ENCODE data around the gene CCDC47.

The CCDC47 gene, protein sequence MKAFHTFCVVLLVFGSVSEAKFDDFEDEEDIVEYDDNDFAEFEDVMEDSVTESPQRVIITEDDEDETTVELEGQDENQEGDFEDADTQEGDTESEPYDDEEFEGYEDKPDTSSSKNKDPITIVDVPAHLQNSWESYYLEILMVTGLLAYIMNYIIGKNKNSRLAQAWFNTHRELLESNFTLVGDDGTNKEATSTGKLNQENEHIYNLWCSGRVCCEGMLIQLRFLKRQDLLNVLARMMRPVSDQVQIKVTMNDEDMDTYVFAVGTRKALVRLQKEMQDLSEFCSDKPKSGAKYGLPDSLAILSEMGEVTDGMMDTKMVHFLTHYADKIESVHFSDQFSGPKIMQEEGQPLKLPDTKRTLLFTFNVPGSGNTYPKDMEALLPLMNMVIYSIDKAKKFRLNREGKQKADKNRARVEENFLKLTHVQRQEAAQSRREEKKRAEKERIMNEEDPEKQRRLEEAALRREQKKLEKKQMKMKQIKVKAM

DNA sequence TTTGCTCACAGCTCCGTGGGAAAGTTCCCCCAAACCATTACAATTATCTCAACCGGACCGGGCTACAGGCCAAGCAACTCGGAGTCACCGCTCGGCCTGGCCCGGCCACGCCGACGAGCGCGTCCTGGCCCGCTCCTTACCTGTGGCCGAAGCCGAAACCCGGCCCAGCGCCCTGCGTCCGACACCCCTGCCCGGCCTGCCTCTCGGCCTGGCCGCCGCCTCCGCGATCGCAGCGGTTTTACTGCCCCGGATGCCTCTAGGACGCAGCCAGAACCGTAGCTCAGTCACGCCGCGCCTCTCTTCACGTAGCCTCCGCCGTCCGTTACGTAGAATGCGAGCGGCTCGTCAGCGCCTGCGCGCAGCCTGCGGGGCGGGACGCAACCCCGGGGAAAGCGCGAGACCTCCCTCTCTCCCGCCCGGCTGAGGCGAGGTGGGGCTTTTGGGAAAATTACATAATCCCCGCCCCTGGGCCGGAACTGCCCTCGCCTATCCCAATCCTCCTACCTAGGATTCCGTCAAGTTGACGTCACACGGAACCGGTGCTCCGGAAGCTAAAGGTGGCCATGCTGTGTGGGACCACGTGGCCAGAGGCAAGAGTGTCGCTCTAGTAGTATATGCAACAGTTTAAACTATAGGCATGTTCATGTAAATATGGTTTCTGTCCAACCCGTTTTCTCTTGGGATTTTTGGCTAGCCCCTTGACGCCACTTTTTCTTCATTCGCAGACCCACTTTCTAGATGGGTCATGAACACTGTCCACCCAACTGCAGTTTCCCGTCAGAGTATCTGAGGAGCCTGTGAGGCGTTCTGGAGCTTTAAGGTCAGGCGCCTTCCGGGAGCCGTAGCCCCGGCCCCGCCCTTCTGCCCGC, at the start of gene CCDC47:
CCDC47 (minus strand) TSS at position 326 of the 869 bp plus-strand sequence. CDS start 7,422 bp downstream, outside the sequence.
- TF ChIP-seq CTCF (IDR thresholded peaks at IDR 0.05; ENCODE audit: low read length, missing control alignments) = no peak
- H3K4me3 ChIP-seq (replicated peaks; ENCODE audit: low read depth, low read length) = peak within 1 kb of the TSS; percentile 81
- DNase-seq (ENCODE audit: low read depth) = peak; percentile 100

GRCh38 chr17:63822537-63822936, 49.1 kb upstream of the CCDC47 start:
- no peak for TF ChIP-seq CTCF (IDR thresholded peaks at IDR 0.05; ENCODE audit: low read length, missing control alignments)
- no peak overlapping the region for H3K4me3 ChIP-seq (replicated peaks; ENCODE audit: low read depth, low read length)
- no peak for DNase-seq (ENCODE audit: low read depth)

GRCh38 chr17:63821804-63822203, 48.4 kb upstream of the CCDC47 start:
- no peak overlapping the region for H3K4me3 ChIP-seq (replicated peaks; ENCODE audit: low read depth, low read length)
- no peak for DNase-seq (ENCODE audit: low read depth)
- TF ChIP-seq CTCF (IDR thresholded peaks at IDR 0.05; ENCODE audit: low read length, missing control alignments) = no peak

DNA sequence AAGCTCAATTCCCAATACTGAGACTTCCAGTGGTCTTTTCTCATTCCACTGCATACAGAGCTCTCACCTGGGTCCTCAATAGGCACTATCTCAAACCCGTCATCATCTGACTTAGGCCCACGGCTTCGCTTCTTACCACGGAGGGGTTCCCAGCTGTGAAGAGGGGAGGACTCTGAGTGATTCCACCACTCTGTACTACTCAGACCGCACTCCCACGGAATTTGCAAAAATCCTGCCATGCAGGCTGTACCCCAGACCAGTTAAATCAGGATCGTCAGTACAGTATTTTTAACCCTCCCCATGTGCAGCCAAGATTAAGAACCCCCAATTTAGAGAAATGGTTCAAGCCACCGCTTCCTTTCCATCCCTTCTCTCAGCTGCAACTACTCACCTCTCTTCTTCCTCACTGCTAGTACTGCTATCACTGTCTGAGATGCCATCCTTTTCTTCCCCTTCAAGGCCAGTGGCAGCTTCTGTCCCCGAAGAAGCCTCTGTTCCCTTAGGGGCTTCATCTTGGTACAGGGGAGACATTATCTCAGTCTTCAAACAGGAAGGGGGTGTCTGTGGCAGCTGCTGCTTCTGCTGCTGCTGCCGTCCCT, 47.7 kb upstream of the CCDC47 start:
- no peak for TF ChIP-seq CTCF (IDR thresholded peaks at IDR 0.05; ENCODE audit: low read length, missing control alignments)

DNA sequence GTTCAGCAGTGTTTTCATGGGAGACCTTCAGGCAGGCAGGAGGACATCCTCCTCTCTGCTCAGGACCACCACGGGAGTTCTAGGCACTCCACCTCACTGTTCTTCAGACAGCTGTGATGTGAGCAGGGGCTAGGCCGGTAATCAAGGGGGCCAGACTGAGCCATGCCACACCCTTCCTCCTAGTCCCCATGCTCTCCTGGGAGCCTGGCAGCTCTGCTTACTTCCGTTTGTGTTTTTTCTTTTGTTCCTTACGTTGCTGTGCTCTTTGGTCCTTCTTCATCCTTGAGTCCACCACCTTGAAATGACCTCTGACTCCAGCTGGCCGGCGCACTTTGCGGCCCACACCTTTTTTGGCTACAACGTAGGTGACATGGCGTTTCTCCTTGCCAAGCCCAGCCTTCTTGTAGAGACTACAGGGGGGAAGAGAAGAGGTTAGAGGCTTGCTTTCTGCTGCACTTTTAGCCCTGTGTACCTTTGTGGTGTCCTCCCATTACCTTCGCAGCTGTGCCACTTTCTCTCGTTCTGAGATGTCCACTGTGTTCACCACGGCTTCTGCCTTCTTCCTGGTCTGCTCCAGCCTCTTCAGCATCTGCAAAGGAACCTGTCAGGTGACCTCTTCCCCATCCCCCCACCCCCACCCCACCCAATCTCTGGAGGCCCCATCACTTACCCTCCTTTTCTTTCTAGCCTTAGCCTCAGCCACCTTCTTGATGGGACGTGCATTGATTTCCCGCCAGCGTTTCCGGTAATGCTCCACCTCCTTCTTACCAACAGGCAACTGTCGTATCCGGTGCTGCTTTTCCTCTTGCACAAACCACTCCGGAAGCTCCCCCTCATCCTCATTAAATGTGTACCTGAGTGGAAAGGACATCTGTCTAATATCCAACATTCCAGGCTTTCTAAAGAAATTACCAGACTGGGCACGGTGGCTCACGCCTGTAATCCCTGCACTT, 46.5 kb upstream of the CCDC47 start:
- no peak for DNase-seq (ENCODE audit: low read depth)
- no peak for TF ChIP-seq CTCF (IDR thresholded peaks at IDR 0.05; ENCODE audit: low read length, missing control alignments)
- no peak overlapping the region for H3K4me3 ChIP-seq (replicated peaks; ENCODE audit: low read depth, low read length)

More for the DNA sequence above, 47.7 kb upstream of the CCDC47 start:
- H3K4me3 ChIP-seq (replicated peaks; ENCODE audit: low read depth, low read length) = no peak overlapping the region
- DNase-seq (ENCODE audit: low read depth) = no peak

- TF ChIP-seq CTCF (IDR thresholded peaks at IDR 0.05; ENCODE audit: low read length, missing control alignments) = no peak
These were observed 45.7 kb upstream of the CCDC47 start for GRCh38 chr17:63819131-63819530.

More at GRCh38 chr17:63819131-63819530, 45.7 kb upstream of the CCDC47 start:
- H3K4me3 ChIP-seq (replicated peaks; ENCODE audit: low read depth, low read length) = no peak overlapping the region
- no peak for DNase-seq (ENCODE audit: low read depth)
